SJSA1 (cell line): ENCODE results near the gene CRISPLD2. TPM values are rescaled to one million over a fixed set of nuclear protein-coding genes. Genes with fewer than 3 reads are reported as not detected.

ENCODE experiments used
- DNase-seq, 2 experiments: peaks; one replicate each; pipeline ENCODE4 v3.0.0-alpha.2; 2015 to 2020; ENCODE audit warnings: low spot score in 2 of 2, low read depth in 1 of 2
- H3K27ac ChIP-seq: fragments of 250-450 bp; sonication (Bioruptor Pico); 2 replicates; pipeline ENCODE4 v1.5.1; 2020; ENCODE audit warnings: mild to moderate bottlenecking, moderate library complexity
- H3K27me3 ChIP-seq: fragments of 250-450 bp; sonication (Bioruptor Pico); replicated peaks from 2 replicates; pipeline ENCODE4 v1.5.1; 2020; ENCODE audit warnings: mild to moderate bottlenecking, moderate library complexity
- H3K36me3 ChIP-seq: fragments of 250-450 bp; sonication (Bioruptor Pico); 2 replicates; pipeline ENCODE4 v1.5.1; 2020; ENCODE audit warnings: mild to moderate bottlenecking
- H3K4me1 ChIP-seq: fragments of 250-450 bp; sonication (Bioruptor Pico); replicated peaks from 2 replicates; pipeline ENCODE4 v1.6.1; 2021; ENCODE audit warnings: mild to moderate bottlenecking
- H3K4me3 ChIP-seq: fragments of 250-450 bp; sonication (Bioruptor Pico); 2 replicates; pipeline ENCODE4 v1.5.1; 2020; ENCODE audit warnings: mild to moderate bottlenecking
- H3K9me3 ChIP-seq: fragments of 250-450 bp; sonication (Bioruptor Pico); replicated peaks from 2 replicates; pipeline ENCODE4 v1.5.1; 2020; ENCODE audit warnings: mild to moderate bottlenecking
- total RNA-seq: library from RNA; depleted of rRNA; stranded (reverse); fragments of >200 nt; shearing (Covaris generic); gene quantifications from 2 replicates; pipeline ENCODE4 v1.2.3, GENCODE V29; 2014

Gene CRISPLD2
- total RNA-seq, 1 experiment from 2014 or later = 6.4 TPM

DNA sequence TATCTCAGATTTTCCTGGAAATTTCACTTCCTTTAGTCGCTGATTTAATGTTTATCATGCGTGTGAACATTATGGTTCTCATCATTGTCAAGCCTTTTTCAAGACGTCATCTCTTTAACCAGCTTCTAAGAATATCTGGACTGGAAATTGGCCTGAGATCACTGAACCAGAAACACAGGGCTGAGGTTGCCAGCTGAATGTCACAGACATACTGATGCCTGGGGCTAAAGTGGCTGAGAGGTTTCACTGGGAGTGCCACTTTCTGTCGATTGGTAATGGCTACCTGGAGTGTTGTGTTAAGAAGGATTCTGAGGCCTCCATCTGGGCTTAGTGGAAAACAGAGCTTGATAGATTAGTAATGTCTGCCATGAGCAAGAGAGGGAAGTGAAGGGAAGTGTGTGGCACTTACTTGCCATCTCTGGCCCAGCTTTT lies 54.2 kb downstream of the CRISPLD2 start:
- Histone ChIP-seq H3K9me3 (no peaks in the 10 kb centered on the region), H3K4me1 (0 out of 2 replicates have a peak, but pooled peaks cover 6% of the 10 kb centered on the region), H3K27me3 (no peaks in the 10 kb centered on the region), H3K36me3 (0 out of 2 replicates have a peak, but pooled peaks cover 3% of the 10 kb centered on the region), H3K4me3 (no peak overlapping the region), H3K27ac (no peak overlapping the region)
- DNase-seq = no peak

DNA sequence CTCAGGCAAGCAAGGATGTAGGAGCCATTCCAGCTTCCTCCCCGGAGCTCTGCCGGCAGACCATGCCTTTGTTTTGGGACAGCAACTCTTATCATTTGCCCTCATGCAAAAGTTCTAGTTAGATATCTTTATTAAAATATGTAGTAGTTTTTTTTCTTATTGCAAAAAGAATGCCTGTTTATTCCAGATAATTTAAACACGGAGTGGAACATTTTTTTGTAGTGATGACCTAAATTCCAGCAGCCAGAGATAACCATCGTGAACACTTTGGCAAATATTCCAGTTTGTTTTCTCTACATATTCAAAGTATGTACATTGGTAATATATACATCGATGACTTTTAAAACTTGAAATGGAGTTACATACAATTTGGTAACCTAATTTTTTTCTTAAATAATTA lies 54.8 kb downstream of the CRISPLD2 start:
- DNase-seq = no peak
- H3K27ac ChIP-seq = no peak overlapping the region
- no peaks in the 10 kb centered on the region for H3K27me3 ChIP-seq
- no peaks in the 10 kb centered on the region for H3K9me3 ChIP-seq
- H3K4me1 ChIP-seq = 0 out of 2 replicates have a peak, but pooled peaks cover 6% of the 10 kb centered on the region
- H3K4me3 ChIP-seq = no peak overlapping the region
- 0 out of 2 replicates have a peak, but pooled peaks cover 3% of the 10 kb centered on the region for H3K36me3 ChIP-seq

DNA sequence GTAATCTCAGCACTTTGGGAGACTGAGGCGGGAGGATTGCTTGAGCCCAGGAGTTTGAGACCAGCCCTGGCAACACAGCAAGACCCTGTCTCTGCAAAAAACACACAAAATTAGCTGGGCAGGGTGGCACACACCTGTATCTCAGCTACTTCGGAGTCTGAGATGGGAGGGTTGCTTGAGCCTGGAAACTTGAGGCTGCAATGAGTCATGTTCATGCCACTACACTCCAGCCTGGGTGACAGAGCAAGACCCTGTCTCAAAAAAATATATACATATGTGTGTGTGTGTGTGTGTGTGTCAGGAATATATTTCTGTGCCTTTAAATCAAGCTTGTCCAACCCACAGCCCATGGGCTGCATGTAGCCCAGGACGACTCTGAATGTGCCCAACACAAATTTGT lies 55.2 kb downstream of the CRISPLD2 start:
- 0 out of 2 replicates have a peak, but pooled peaks cover 3% of the 10 kb centered on the region for H3K36me3 ChIP-seq
- no peaks in the 10 kb centered on the region for H3K9me3 ChIP-seq
- no peak overlapping the region for H3K4me3 ChIP-seq
- 0 out of 2 replicates have a peak, but pooled peaks cover 6% of the 10 kb centered on the region for H3K4me1 ChIP-seq
- no peaks in the 10 kb centered on the region for H3K27me3 ChIP-seq
- no peak for DNase-seq
- H3K27ac ChIP-seq = no peak overlapping the region

DNA sequence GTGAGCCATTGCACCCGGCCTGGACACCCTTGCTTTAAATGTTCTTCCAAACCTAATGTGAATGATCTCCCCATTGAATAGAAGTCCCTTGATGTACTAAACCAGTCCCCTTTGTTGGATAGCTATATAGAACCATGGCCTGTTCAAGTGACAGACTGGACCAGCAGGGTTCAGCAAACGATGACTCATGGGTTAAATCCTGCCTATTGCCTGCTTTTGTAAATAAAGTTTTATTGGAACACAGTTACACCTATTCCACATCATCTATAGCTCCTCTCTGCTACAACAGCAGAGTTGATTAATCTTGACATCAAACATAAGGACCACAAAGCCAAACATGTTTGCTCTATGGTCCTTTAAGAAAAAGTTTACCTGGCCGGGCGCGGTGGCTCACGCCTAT lies 56.1 kb downstream of the CRISPLD2 start:
- Histone ChIP-seq H3K36me3 (0 out of 2 replicates have a peak, but pooled peaks cover 3% of the 10 kb centered on the region), H3K4me3 (no peak overlapping the region), H3K27me3 (no peaks in the 10 kb centered on the region), H3K4me1 (peaks cover 8% of the 10 kb centered on the region; the same call in 1 of the 2 replicates), H3K27ac (no peak overlapping the region), H3K9me3 (no peaks in the 10 kb centered on the region)
- DNase-seq = no peak

DNA sequence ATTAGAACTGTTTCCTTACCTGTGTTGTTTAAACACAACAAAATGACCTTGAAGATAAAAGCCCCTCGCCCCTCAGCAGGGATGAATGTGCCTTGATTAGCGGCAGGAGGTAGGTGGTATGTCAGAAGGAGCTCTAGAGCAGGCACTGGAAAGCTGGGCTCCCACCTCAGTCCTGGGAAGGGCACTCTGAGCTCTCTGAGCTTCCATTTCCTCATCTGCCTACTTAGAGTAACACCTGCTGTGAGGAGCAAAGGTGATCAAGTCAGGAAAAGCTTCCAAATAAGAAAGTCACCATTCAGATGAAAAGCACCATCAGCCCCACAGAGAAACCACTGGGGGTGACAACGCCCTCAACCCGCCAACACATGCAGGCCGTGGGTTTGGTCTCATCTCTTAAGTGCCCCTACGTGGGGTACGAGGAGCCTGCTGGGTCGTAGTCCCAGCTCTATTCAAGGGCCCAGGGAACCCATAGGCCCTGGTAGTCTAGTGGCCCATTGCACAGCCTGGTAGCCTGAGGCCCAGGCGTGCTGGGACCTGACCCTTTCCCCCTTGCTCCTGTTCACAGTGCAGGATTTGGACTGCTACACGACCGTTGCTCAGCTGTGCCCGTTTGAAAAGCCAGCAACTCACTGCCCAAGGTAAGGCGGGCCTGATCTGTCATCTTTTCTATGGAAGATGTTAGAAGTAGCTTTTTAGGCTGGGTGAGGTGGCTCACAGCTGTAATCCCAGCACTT lies 57.3 kb downstream of the CRISPLD2 start:
- H3K36me3 ChIP-seq = 0 out of 2 replicates have a peak, but pooled peaks cover 3% of the 10 kb centered on the region
- no peaks in the 10 kb centered on the region for H3K9me3 ChIP-seq
- DNase-seq = no peak
- H3K4me3 ChIP-seq = no peak overlapping the region
- H3K4me1 ChIP-seq = peaks cover 19% of the 10 kb centered on the region
- no peak overlapping the region for H3K27ac ChIP-seq
- no peaks in the 10 kb centered on the region for H3K27me3 ChIP-seq

DNA sequence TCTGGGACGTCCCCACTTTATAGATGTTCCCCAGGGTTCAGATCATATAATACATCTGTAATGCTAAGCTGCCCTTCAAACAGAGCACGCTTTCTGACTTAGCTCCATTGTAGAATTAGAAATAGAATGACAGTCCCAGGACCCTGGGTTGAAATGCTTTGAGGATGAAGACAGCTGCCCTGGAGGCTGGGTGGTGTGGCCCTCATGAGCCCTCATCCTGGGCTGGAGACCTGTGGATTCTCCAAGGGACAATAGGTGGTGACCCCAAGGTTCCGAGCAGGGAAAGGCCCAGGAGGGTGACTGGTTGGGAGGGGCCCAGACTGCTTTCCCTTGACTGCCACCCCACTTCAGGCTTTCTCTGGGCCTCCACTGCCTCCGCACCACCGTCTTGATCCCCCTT lies 59.0 kb downstream of the CRISPLD2 start:
- Histone ChIP-seq H3K9me3 (no peaks in the 10 kb centered on the region), H3K4me1 (peaks cover 20% of the 10 kb centered on the region), H3K4me3 (no peak overlapping the region), H3K27ac (no peak overlapping the region), H3K36me3 (0 out of 2 replicates have a peak, but pooled peaks cover 3% of the 10 kb centered on the region), H3K27me3 (no peaks in the 10 kb centered on the region)
- DNase-seq = no peak

DNA sequence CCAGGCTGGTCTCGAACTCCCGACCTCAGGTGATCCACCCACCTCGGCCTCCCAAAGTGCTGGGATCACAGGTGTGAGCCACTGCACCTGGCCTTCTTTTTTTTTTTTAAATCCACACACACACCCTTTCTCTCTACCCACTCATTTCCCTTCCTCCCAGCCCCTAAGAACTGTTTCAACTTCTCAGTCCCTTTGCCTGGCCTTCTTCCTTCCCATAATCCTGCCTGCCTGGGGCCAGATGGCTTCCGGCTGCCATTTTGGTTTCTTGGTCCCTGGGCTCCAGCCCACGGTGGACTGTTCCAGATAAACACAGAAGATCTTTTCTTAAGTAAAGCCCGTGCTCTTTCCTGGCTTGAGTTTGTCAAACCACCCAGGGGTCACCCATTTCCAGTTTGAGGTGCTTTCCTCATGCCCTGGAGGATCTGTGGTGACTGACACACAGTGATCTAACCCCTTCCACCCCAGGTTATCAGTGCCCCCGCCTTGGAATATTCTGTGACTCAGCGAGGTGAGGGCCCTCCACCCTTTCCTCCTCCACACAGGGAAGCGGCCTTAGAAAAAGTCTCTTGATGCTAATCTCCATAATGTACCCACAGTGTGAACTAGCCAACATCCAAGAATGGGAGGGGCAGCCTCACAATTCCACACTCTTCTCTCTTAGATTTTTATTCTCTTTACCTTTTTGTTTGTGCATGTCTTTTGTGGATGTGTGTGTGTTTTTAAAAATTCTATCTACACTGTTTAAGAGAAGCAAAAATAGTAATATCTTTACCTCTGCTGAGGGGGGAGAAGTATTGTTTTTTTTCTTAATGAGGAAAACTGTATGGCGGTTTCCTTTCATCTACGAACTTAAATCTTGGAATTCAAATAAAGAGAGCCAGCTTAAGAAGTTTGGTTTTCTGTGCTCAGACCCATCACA lies 60.0 kb downstream of the CRISPLD2 start:
- Histone ChIP-seq H3K36me3 (no peaks in the 10 kb centered on the region), H3K4me1 (peaks cover 20% of the 10 kb centered on the region), H3K9me3 (no peaks in the 10 kb centered on the region), H3K4me3 (no peak overlapping the region), H3K27me3 (no peaks in the 10 kb centered on the region), H3K27ac (no peak overlapping the region)
- DNase-seq = no peak

DNA sequence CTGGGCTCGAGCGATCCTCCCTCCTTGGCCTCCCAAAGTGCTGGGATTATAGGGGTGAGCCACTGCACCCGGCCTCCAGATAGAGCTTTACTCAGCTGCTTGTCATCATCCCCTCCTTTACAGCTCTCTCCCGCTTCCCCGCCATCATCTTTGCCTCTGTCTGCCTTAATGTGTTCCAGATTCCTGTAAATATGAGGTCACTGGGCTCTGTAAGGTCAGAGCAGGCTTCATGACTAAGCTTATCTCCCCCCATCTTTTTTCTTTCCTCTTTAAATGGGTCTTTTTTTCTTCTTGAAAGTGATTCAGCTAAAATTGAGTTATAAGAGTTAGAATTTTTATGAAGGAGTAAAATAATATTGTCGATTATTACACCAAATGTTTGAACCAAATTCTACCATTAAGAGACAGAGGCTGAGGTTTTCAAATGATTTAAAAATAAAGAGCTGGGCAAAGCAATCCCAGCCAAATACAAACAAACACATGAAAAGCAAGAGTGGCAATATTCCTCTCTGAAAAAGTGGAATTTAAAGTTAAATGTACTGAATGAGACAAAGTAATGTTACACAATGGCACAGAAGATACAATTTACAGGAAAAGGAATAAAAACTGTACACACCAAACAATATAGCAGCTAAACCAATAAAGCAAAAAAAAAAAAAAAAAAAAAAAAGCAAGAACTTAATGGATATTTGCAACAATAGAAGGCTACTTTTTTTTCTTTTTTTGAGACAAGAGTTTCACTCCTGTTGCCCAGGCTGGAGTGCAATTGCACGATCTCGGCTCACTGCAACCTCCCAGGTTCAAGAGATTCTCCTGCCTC lies 62.1 kb downstream of the CRISPLD2 start:
- Histone ChIP-seq H3K4me1 (peaks cover 20% of the 10 kb centered on the region), H3K36me3 (no peaks in the 10 kb centered on the region), H3K9me3 (no peaks in the 10 kb centered on the region), H3K27ac (peak overlapping the region; percentile 77), H3K4me3 (no peak overlapping the region), H3K27me3 (no peaks in the 10 kb centered on the region)
- peak; percentile 77 to 81 for DNase-seq

DNA sequence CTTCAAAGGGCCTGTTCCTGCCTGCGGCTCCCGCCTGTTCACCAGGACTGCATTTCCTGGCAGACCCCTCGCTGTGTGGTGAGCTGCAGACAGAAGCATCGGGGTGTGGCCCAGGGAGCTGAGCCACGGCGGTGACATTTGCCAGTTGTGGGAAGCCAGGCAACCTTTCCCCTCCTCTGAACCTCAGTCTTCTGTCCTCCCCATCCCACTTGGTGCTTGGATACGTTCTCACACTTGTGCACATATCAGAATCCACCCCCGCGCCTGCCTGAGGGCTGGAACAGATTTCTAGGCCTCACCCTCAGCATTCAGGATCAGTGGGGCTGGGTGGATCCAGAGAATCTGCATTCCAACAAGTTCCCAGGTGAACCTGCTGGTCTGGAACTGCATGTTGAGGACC lies 63.5 kb downstream of the CRISPLD2 start:
- no peak for DNase-seq
- H3K9me3 ChIP-seq = no peaks in the 10 kb centered on the region
- no peak overlapping the region for H3K27ac ChIP-seq
- H3K27me3 ChIP-seq = no peaks in the 10 kb centered on the region
- H3K4me3 ChIP-seq = no peak overlapping the region
- peaks cover 18% of the 10 kb centered on the region for H3K4me1 ChIP-seq
- no peaks in the 10 kb centered on the region for H3K36me3 ChIP-seq

DNA sequence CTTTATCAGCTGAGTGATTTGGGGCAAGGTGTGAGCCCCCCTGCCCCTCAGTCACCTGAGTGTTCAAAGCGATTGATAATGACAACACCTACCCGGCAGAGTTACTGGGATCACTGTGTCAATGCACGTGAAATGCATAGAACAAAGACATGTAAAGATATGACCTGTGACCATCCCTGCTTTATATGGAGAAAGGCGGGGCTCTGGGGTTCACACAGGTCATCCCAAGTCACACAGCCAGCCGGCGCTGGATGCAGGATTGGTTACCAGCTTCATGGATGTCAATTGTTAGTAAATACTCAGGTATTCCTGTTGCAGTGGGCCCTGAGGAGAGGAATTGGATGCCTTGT lies 64.4 kb downstream of the CRISPLD2 start:
- peaks cover 14% of the 10 kb centered on the region for H3K4me1 ChIP-seq
- no peak overlapping the region for H3K27ac ChIP-seq
- H3K36me3 ChIP-seq = no peaks in the 10 kb centered on the region
- no peaks in the 10 kb centered on the region for H3K27me3 ChIP-seq
- H3K9me3 ChIP-seq = no peaks in the 10 kb centered on the region
- no peak overlapping the region for H3K4me3 ChIP-seq
- DNase-seq = no peak

DNA sequence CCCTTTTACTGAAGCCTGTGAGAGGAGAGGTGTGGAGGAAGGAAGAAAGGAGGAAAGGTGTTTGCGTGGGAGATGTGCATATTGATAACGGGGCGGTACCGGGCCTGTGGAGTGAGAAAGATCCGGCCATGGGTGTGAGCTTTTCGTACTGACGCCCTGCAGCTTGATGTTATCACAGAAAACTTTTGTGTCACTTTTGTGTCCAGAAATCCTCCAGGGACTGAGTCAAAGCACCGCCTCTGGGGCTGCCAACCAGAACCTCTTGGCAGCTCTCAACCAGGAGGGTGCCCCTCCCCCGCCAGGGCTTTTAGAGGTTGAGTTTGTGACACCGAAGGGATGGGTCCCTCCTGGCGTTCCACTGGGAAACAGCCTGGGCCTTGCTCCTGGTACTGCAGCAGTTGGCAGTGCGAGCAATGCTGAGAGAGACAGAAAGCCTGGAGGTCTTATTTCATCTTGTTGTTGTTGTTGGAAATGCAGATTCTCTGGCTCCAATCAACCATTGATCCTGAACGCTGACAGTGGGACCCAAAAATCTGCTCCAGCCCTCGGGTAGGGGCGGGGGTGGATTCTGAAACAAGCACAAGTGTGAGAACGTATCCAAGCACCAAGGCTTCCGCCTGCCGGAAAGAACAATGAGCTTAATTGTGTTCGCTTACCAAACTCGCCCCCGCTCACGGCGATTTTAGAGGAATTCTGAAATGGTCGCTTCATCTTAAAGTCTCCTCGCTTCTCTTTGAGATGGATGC lies 65.0 kb downstream of the CRISPLD2 start:
- H3K36me3 ChIP-seq = no peaks in the 10 kb centered on the region
- H3K4me1 ChIP-seq = peaks cover 14% of the 10 kb centered on the region
- no peaks in the 10 kb centered on the region for H3K27me3 ChIP-seq
- no peaks in the 10 kb centered on the region for H3K9me3 ChIP-seq
- H3K27ac ChIP-seq = no peak overlapping the region
- no peak for DNase-seq
- H3K4me3 ChIP-seq = no peak overlapping the region

DNA sequence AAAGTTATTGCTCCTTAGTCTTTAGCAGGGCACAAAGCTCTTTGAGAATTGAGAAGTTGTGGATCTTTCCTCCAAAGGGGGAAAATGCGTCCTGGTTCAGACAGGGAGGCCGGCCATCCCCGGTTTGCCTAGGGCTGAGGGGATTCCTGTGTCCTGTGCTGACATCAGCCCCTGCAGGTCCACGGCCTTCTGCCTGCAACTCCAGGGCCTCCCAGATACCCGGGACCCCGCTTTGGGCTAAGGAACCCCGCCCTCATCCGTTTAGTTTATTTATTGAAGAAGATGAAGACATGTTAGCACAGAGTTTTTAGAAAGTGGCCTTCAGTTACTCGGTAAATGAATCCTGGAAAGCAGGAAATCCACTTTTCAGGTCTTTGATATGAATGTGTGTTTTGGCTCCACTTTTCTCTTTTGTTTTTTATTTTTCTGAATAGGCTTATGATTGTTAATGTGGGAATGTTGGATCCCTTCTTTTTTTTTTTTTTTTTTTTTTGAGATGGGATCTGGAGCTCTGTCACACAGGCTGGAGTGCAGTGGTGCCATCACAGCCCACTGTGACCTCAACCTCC lies 65.6 kb downstream of the CRISPLD2 start:
- Histone ChIP-seq H3K9me3 (no peaks in the 10 kb centered on the region), H3K27me3 (no peaks in the 10 kb centered on the region), H3K27ac (no peak overlapping the region), H3K4me1 (peaks cover 14% of the 10 kb centered on the region), H3K36me3 (no peaks in the 10 kb centered on the region), H3K4me3 (no peak overlapping the region)
- no peak for DNase-seq
